GM21576 (cell line): ENCODE data around the gene MORF4L2.

Experiments
- ATAC-seq: cut with Tn5 transposase; IDR thresholded peaks from one replicate; pipeline ENCODE4 v1.9.1; 2021; ENCODE audit warnings: mild to moderate bottlenecking, moderate library complexity; ENCODE audit not compliant: unreplicated experiment

MORF4L2 gene

DNA sequence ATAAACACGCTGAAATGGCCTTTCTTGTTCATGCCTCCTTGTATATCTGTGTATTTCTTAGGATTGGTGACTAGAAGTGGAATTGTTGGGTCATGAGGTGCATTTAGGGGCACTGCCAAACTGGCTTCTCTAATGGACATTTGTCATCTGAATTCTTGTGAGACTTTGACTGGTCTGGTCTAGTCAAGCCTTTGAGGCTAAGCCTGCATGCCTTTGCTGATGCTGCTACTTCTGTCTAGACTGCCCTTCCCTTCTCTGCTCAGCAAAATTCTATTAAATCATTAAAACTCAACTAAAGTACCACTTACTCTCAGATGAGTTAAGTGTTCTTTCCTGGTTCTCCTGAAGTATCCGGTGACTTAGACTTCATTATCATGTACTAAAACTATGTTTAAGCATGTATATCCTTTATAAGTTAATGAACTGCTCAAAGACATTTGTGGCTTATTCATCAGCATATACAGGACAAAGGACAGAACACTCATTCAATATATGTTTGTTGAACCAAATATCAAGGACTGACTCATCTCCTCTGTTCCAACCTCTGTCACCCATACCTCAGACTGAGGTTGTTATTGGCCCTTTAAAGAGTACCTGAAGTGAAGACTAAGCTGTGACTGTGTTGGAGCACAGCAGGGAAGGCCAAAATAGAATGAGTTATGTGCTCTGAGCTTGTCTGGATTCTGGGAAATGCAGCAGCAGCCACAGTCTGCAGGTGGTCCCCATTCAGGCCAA lies 48.7 kb downstream of the MORF4L2 start:
- ATAC-seq: no peak

DNA sequence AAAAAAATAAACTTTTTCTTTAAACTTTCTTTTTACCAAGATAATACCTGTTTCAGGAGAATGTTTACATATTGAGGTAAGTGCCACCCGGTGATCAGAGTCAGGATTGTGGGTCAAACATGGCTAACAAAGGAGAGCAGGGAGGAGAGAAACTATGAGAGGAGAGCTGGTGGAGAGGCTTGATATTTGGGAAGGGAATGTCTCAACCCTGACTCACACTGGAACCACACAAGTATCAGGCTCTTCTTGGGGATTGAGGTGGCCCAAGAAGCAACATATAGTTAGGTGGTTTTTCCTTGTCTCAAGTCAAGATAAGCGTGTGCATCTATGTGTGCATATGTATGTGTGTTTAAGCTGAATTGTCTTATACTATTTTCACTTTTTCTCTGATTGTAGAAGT lies 51.1 kb downstream of the MORF4L2 start:
- ATAC-seq: no peak

DNA sequence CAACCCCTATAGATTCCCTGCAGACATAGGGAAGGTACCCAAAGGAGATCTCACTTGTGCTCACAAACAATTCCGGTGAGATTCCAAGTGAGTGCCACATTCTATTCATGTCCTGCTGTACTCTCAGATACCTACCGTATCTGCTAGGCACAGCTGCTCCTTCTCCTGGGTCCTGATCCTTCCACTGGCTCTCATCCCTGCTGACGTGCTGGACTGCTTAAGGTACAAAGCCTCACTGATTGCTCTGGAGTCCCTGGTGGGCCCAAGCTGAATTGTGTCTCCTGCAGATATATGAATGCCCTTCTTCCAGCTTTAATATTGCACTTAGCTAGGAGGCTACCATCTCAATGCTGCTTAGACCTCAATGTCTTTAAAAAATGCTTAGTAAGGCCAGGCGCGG lies 55.4 kb downstream of the MORF4L2 start:
- ATAC-seq: no peak

DNA sequence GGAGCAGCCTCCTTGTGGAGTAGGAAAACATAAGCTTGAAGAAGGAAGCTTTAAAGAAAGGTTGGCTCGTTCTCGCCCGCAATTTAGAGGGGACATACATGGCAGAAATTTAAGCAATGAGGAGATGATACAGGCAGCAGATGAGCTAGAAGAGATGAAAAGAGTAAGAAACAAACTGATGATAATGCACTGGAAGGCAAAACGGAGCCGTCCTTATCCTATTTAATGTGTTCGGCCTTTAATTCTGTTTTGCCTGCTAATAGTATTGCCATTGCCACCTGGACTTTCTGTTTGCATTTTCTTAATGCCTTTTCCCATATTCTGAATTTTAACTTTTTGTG lies 56.4 kb downstream of the MORF4L2 start:
- no peak for ATAC-seq

DNA sequence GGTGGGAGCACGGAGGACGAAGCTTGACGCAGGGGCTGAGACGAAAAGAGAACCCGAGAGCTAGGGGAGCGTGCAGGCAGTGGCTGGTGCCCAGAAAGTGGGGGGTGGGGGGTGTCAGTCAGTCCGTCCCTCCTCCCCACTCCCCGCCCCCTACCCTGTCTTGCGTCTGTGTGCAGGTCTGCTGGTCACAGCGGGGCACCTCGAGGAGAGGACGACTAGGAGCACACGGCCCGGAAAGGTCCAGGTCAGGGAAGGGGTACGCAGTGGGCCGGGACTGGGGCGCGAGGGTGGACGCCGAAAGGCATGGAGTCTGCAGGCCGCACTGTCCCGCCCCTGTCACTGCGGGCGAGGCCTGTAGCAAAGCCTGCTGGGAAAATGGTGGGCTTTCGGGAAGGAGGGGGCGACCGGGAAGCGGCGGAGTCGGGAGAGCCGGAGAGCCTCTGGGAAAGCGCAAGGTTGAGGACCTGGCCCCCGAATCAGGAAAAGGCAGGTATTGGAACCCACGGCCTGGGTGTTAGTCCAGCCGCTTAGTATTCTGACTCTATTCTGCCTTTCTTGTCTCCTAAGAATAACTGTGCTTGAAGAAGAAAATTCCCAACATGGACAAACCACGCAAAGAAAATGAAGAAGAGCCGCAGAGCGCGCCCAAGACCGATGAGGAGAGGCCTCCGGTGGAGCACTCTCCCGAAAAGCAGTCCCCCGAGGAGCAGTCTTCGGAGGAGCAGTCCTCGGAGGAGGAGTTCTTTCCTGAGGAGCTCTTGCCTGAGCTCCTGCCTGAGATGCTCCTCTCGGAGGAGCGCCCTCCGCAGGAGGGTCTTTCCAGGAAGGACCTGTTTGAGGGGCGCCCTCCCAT lies 57.0 kb downstream of the MORF4L2 start:
- peak; percentile 41 for ATAC-seq

DNA sequence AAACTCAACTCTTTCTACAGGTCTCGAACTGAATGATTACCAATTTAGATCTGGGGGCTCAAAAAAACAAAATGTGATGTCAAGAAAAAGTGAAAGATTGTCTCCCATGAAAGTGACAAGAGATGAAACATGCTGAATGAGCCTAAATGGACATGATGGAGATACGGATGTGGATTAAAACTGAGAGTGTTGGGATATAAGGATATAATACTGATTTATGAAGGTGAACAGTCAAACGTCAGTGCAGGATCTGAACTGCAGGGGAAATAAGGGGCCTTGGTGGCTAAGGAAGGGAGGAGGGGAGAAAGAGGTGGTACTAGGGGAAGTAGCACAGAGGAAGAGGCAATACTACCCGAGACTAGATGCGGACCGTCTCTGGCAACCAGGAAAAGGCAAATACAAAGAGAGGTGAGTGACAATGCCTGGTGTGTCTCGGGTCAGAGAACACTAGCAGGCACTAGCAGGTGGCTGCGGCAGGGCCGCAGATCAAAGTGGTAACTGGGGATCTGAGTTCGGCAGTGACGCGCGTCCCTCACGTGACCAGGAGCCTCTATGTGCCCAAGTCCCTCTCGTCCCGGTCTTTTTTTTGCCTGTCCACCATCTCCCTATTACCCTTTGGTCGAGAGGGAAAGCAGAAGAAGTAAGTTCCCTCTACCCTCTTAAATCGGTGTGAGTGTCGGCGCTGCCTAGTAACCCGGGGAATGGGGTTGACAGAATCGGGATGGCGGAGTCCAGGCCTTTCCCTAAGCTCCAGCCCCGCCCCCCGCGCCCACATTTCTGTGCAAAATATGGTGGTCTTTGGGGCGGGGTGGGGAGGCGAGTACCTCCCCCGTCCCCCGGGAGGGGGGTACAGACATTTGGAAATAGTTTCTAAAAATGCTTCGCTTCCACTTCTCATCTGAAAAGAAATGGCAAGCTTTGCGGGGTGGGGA lies 57.8 kb downstream of the MORF4L2 start, which contains the start of gene TCEAL1:
Gene TCEAL1 (plus strand): TSS at position 590 of the 932 bp plus-strand sequence. CDS start 942 bp downstream, outside the sequence.
- ATAC-seq: peak; percentile 54

DNA sequence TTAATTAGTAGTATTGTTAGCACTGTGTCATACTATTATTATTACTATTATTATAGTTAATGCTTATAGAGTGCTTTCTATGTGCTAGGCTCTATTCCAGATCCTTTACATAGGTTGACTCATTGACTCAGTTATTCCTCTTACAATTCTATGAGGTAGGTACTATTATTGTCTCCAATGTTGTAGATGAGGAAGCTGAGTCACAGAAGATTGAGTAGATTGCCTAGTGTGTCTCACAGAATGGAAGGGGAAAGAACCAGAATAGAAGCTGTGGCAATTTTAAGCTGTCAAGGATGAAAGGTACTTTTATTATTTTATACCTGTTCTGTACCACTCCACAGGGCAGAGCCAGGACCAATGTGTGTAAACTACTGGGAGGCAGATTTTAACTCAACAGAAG lies 59.6 kb downstream of the MORF4L2 start:
- ATAC-seq: no peak
